OCI-LY3 (cell line): ENCODE data around the gene PPM1B.

Source experiments
- H2AFZ ChIP-seq: fragments of 200-600, 300-600 bp; shearing (Covaris generic); 2 replicates; pipeline ENCODE4 v1.6.0; 2014; ENCODE audit warnings: antibody characterized with exemption, low read depth, low read length
- H3K27ac ChIP-seq: fragments of 200-600, 300-600 bp; sonication (generic); 2 replicates; pipeline ENCODE4 v1.5.1; 2014; ENCODE audit warnings: mild to moderate bottlenecking, low read length, moderate library complexity, mixed read lengths
- H3K27me3 ChIP-seq: fragments of 200-600, 300-600 bp; sonication (generic); 2 replicates; pipeline ENCODE4 v1.6.1; 2014; ENCODE audit warnings: low read depth, low read length, mixed read lengths
- H3K36me3 ChIP-seq: fragments of 200-600, 300-600 bp; sonication (generic); replicated peaks from 2 replicates; pipeline ENCODE3; 2014; ENCODE audit warnings: low read depth, low read length, mixed read lengths
- H3K4me1 ChIP-seq: fragments of 300-600, 200-600 bp; sonication (generic); 2 replicates; pipeline ENCODE4 v1.6.1; 2014; ENCODE audit warnings: low read length, mixed read lengths
- H3K4me2 ChIP-seq: fragments of 200-600, 300-600 bp; sonication (generic); 2 replicates; pipeline ENCODE4 v1.6.1; 2014; ENCODE audit warnings: low read length, mixed read lengths
- H3K4me3 ChIP-seq: fragments of 300-600, 200-600 bp; sonication (generic); 2 replicates; pipeline ENCODE4 v1.5.1; 2014; ENCODE audit warnings: antibody characterized with exemption, mild to moderate bottlenecking, low read length, moderate library complexity
- H3K79me2 ChIP-seq: fragments of 300-600, 200-600 bp; shearing (Covaris generic); 2 replicates; pipeline ENCODE4 v1.6.1; 2014; ENCODE audit warnings: mild to moderate bottlenecking, low read length, mixed read lengths
- H3K9ac ChIP-seq: fragments of 300-600, 200-600 bp; shearing (Covaris generic); 2 replicates; pipeline ENCODE4 v1.6.0; 2014; ENCODE audit warnings: mild to moderate bottlenecking, low read length, moderate library complexity
- H3K9me3 ChIP-seq: fragments of 200-600, 300-600 bp; shearing (Covaris generic); 2 replicates; pipeline ENCODE4 v1.6.1; 2014; ENCODE audit warnings: low read length, mixed read lengths; ENCODE audit not compliant: insufficient read depth
- H4K20me1 ChIP-seq: fragments of 200-600, 300-600 bp; sonication (generic); 2 replicates; pipeline ENCODE4 v1.6.1; 2016; ENCODE audit warnings: low read length, mixed read lengths; ENCODE audit not compliant: insufficient read depth
- CTCF ChIP-seq: fragments of 200-600, 300-600 bp; sonication (generic); IDR thresholded peaks from 2 replicates; pipeline ENCODE4 v1.5.1; 2014; ENCODE audit warnings: antibody characterized with exemption, low read length, low read depth
- EZH2phosphoT487 ChIP-seq: fragments of 200-600 bp; shearing (Covaris generic); IDR thresholded peaks from 2 replicates; pipeline ENCODE4 v1.6.1; 2018; ENCODE audit warnings: antibody characterized with exemption, mixed run types, low read depth

PPM1B gene

DNA sequence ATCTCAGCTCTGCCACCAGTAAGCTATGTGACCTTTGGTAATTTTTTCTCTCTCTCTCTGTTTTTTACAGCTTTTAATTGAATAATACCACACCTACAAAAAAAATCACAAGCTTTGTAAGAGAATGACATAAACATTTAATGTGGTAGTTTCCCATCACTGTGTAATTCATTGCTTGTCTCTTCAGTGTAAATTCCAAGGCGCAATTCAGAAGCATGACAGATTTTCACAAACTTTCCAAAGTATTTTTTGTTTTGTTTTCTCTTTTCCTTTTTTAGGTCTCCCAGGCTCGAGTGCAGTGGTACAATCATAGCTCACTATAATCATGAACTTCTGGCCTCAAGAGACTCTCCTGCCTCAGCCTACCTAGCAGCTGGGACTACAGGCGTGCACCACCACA lies 25.0 kb upstream of the PPM1B start:
- Histone ChIP-seq H3K79me2 (no peaks in the 10 kb centered on the region), H3K27ac (no peak overlapping the region), H3K9ac (no peak overlapping the region), H4K20me1 (no peaks in the 10 kb centered on the region), H2AFZ (no peak overlapping the region), H3K4me3 (no peak overlapping the region), H3K4me2 (no peak overlapping the region), H3K27me3 (no peaks in the 10 kb centered on the region), H3K4me1 (peaks cover 8% of the 10 kb centered on the region), H3K36me3 (no peaks in the 10 kb centered on the region), H3K9me3 (no peaks in the 10 kb centered on the region)
- no peak for TF ChIP-seq CTCF
- TF ChIP-seq EZH2phosphoT487: no peak

DNA sequence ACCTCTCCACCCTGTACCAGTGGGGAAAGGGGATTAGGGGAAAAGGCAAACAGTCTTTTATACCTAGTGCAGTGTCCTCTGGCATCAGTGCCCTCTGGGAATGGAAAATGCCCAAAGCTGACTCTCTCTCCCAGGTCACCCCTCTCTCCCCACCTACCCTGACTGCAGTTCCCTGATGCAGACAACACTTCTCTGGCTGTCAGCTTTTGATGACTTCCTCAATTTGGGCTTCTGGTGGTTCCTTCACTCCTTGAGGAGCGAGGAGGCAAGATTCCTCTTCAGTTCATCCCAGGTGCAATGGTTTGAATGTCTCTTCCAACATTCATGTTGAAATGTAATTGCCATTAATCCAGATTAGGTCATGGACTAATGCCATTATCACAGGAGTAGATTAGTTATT lies 19.7 kb upstream of the PPM1B start:
- H3K27ac ChIP-seq: no peak overlapping the region
- H3K9ac ChIP-seq: no peak overlapping the region
- no peak overlapping the region for H3K4me3 ChIP-seq
- H3K79me2 ChIP-seq: no peaks in the 10 kb centered on the region
- no peaks in the 10 kb centered on the region for H4K20me1 ChIP-seq
- no peaks in the 10 kb centered on the region for H3K9me3 ChIP-seq
- TF ChIP-seq CTCF (no peak), EZH2phosphoT487 (no peak)
- H3K4me2 ChIP-seq: no peak overlapping the region
- no peaks in the 10 kb centered on the region for H3K4me1 ChIP-seq
- no peaks in the 10 kb centered on the region for H3K36me3 ChIP-seq
- peaks cover 5% of the 10 kb centered on the region; the same call in 1 of the 2 replicates for H3K27me3 ChIP-seq
- no peak overlapping the region for H2AFZ ChIP-seq

DNA sequence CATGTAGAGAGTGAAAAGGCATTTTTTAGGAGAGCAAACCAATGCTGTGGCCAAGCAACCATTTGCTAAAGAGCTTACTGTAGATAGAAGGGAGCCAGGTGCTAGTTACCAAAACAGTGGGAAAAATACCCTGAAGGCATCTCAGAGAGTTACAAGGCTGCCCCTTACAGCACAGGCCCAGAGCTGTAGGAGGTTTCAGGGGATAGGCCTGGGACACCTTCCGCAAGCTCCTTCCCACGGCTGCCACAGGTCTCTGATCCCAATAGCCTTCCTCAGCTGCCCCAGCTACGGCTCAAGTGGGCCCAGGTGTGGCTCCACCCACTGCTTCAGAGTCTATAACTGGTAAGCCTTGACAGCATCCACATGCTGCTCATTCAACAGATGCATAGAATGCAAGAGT lies 18.2 kb upstream of the PPM1B start:
- TF ChIP-seq EZH2phosphoT487 (no peak), CTCF (no peak)

DNA sequence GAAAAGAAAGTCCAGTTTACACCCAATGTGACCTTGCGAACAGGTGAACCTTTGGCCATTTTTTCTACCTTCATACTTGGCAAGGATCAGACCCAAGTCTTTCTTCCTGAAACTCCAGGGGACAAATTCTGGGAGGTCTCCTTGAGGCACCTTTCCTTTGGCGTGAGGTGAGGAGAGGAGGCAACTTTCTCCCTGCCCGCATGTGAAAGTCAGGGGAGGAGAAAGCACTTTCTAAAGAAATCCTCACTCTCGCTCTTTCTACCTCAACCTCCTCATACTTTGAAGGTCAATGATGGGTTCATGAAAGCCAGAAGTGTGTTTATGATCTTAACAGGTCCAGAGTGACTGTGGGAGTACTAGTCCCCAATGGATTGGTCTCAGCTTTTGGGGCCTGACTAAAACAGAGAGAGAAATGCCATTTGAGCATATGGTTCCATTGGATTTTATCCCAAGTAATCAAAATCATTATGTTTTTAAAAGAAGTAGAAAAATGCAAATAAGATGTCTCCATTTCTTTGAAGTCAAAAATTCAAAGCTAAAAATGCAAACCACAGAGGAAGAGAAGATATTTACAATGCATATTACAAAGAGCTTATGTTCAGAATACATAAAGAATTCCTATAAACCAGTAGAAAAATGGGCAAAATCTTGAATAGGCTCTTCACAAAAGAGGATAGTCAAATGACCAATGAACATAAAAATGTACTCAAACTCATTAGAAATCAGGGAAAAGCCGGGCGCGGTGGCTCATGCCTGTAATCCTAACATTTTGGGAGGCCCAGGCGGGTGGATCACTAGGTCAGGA lies 15.6 kb upstream of the PPM1B start:
- Histone ChIP-seq H3K4me2 (no peak overlapping the region), H3K4me3 (no peak overlapping the region), H3K79me2 (no peaks in the 10 kb centered on the region), H3K27ac (no peak overlapping the region), H2AFZ (no peak overlapping the region), H3K27me3 (peaks cover 5% of the 10 kb centered on the region; the same call in 1 of the 2 replicates), H3K9me3 (no peaks in the 10 kb centered on the region), H3K9ac (no peak overlapping the region), H3K4me1 (no peaks in the 10 kb centered on the region), H4K20me1 (no peaks in the 10 kb centered on the region), H3K36me3 (no peaks in the 10 kb centered on the region)
- no peak for TF ChIP-seq EZH2phosphoT487
- TF ChIP-seq CTCF: no peak

More for the DNA sequence above, 18.2 kb upstream of the PPM1B start:
- Histone ChIP-seq H3K9me3 (no peaks in the 10 kb centered on the region), H3K27me3 (peaks cover 5% of the 10 kb centered on the region; the same call in 1 of the 2 replicates), H4K20me1 (no peaks in the 10 kb centered on the region), H3K36me3 (no peaks in the 10 kb centered on the region), H3K4me1 (no peaks in the 10 kb centered on the region), H3K9ac (no peak overlapping the region), H3K79me2 (no peaks in the 10 kb centered on the region), H3K4me3 (no peak overlapping the region), H2AFZ (no peak overlapping the region), H3K4me2 (no peak overlapping the region), H3K27ac (no peak overlapping the region)
